Measurements from ENCODE around the gene FAM171A2. TPM values are rescaled to one million over a fixed set of nuclear protein-coding genes. Genes with fewer than 3 reads are reported as not detected.

FAM171A2 gene
- total RNA-seq, 1 donor from 2014 or later = 2.7 TPM

DNA sequence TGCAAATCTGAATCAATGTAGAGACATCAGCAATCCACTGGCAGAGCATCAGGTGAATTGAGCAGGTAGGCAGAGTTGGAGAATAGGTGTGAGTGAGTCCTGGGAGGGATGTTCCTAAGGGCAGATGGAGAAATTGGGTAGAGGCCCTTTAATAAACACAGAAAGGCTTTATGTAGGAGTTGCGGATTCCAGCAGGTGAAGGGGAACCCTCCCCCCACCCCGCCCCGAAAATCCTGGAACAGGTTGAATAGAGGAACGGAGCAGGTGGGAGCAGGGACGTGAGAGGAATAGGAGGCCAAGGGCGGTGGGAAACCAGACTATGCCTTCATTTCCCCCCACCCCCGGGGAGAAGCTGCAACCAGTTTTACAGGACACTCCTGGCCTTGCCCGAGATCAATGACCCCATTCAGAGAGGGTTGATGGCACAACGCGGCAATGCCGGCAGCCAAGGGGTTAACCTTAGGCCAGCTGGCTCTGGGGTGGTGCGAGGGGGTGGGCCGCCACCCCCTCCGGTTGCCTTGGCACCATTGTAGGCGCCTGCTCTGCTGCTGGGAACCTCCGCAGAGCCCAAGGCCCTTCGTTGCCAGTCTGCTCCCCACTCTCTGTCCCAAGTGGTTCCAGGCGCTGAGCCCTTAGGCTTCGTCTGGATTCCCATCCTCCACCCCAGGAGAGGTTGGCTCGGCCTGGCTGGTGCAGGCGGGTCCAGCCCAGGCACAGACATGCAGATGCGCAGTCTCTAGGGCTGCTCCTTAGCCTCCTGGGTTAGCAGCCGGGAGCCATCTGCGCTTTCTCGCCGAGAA lies 56.1 kb downstream of the FAM171A2 start:
- DNase-seq (ENCODE audit: low read depth) = peak; percentile 36

DNA sequence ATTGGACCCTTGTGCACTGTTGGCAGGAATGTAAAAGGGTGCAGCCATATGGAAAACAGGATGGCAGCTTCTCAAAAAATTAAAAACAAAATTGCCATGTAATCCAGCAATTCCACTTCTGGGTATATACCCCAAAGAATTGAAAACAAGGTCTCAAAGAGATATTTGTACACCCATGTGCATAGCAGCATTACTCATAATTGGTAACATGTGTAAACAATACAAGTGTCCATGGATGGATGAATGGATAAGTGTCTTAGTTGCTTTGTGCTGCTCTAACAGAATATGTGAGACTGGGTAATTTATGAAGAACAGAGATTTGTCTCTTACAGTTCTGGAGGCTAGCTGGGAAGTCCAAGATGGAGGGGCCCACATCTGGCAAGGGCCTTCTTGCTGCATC lies 59.0 kb downstream of the FAM171A2 start:
- DNase-seq (ENCODE audit: low read depth) = no peak

Other genes starting within 250 kb of the FAM171A2 start
- 10.9 and 22.7 TPM in 2 replicates for gene HDAC5, start 240.2 kb downstream of the FAM171A2 start, total RNA-seq
- 0.70 and 1.2 TPM in 2 replicates for gene HROB, start 221.9 kb downstream of the FAM171A2 start, total RNA-seq
- gene ASB16, start 193.1 kb downstream of the FAM171A2 start, total RNA-seq = not detected in 2 replicates
- 21.9 and 38.5 TPM in 2 replicates for gene TMUB2, start 176.9 kb downstream of the FAM171A2 start, total RNA-seq
- gene ATXN7L3, start 164.0 kb downstream of the FAM171A2 start, total RNA-seq = 45.8 and 61.1 TPM in 2 replicates
- 27.8 and 57.8 TPM in 2 replicates for gene UBTF, start 144.2 kb downstream of the FAM171A2 start, total RNA-seq
- gene SLC4A1, start 95.7 kb downstream of the FAM171A2 start, total RNA-seq = not detected in 2 replicates
- gene RUNDC3A, start 55.3 kb downstream of the FAM171A2 start, total RNA-seq = 2.9 and 3.8 TPM in 2 replicates
- 78.7 and 84.9 TPM in 2 replicates for gene SLC25A39, start 39.0 kb downstream of the FAM171A2 start, total RNA-seq
- 213 and 601 TPM in 2 replicates for gene GRN, start 18.6 kb downstream of the FAM171A2 start, total RNA-seq
- gene ITGA2B, start 25.8 kb upstream of the FAM171A2 start, total RNA-seq = 0.60 TPM in 1 of 2 replicates, not detected in the other
- gene GPATCH8, start 139.6 kb upstream of the FAM171A2 start, total RNA-seq = 8.0 and 43.8 TPM in 2 replicates
- gene FZD2, start 193.6 kb upstream of the FAM171A2 start, total RNA-seq = 1.6 and 19.9 TPM in 2 replicates